Measurements from ENCODE around the gene CLDN19.

CLDN19 gene

GRCh38 chr1:42684139-42684538, 55.9 kb downstream of the CLDN19 start:
- TF ChIP-seq YY1 (IDR thresholded peaks at IDR 0.05; ENCODE audit: low read depth) (0 out of 2 replicates have a peak, but pooled peaks have one; percentile 46), TEAD4 (IDR thresholded peaks at IDR 0.05) (no peak), ZBTB7A (IDR thresholded peaks at IDR 0.05; ENCODE audit: low read depth) (no peak)
